HG03558 (cell line): ENCODE data around the gene KLK1.
"Not testable (repeated sequence)": the region's sequence is repeated elsewhere in the genome, so short reads cannot be mapped to it uniquely, and the experiment has no call there.

Experiments
- ATAC-seq: cut with Tn5 transposase; IDR thresholded peaks from one replicate; pipeline ENCODE4 v1.9.1; 2021; ENCODE audit warnings: moderate number of reproducible peaks; ENCODE audit not compliant: unreplicated experiment; ENCODE audit errors: extremely low read depth

KLK1 gene

GRCh38 chr19:50794876-50795663, 28.5 kb downstream of the KLK1 start:
- no peak for ATAC-seq

- ATAC-seq, result no peak
Measured at GRCh38 chr19:50794074-50794875, 29.3 kb downstream of the KLK1 start.

GRCh38 chr19:50793558-50794065, 30.0 kb downstream of the KLK1 start:
- ATAC-seq, result no peak

GRCh38 chr19:50792272-50793250, 31.0 kb downstream of the KLK1 start:
- no peak for ATAC-seq

GRCh38 chr19:50791594-50792271, 31.9 kb downstream of the KLK1 start:
- ATAC-seq, result no peak

- no peak for ATAC-seq
Measured at GRCh38 chr19:50790922-50791467, 32.6 kb downstream of the KLK1 start.

GRCh38 chr19:50790396-50790795, 33.2 kb downstream of the KLK1 start, which contains the start of gene ACP4:
Gene ACP4, plus strand, starts transcription at chr19:50790415. Its CDS starts 0 bp downstream, at chr19:50790415.
- no peak for ATAC-seq

- no peak for ATAC-seq
Measured at GRCh38 chr19:50785329-50785728, 38.3 kb downstream of the KLK1 start.

GRCh38 chr19:50784710-50785109, 38.9 kb downstream of the KLK1 start:
- no peak for ATAC-seq

GRCh38 chr19:50783848-50784152, 39.8 kb downstream of the KLK1 start:
- ATAC-seq, result not testable (repeated sequence)

- no peak for ATAC-seq
Measured at GRCh38 chr19:50780753-50781435, 42.7 kb downstream of the KLK1 start.

- ATAC-seq, result no peak
Measured at GRCh38 chr19:50779504-50780457, 43.8 kb downstream of the KLK1 start.

- no peak for ATAC-seq
Measured at GRCh38 chr19:50778906-50779430, 44.6 kb downstream of the KLK1 start.

- no peak for ATAC-seq
Measured at GRCh38 chr19:50777830-50778303, 45.7 kb downstream of the KLK1 start.

- no peak for ATAC-seq
Measured at GRCh38 chr19:50777261-50777660, 46.3 kb downstream of the KLK1 start.

- no peak for ATAC-seq
Measured at GRCh38 chr19:50776131-50776530, 47.5 kb downstream of the KLK1 start.

- ATAC-seq, result not testable (repeated sequence)
Measured at GRCh38 chr19:50773454-50773853, 50.1 kb downstream of the KLK1 start.
